Prostate gland (tissue), 2 donors: ENCODE results near the gene FOXK2. TPM values are rescaled to one million over a fixed set of nuclear protein-coding genes. Genes with fewer than 3 reads are reported as not detected.
"Not testable (repeated sequence)": the region's sequence is repeated elsewhere in the genome, so short reads cannot be mapped to it uniquely, and the experiment has no call there.

Experiments used
- DNase-seq: peaks from one replicate; pipeline ENCODE4 v3.0.0-alpha.2; 2019; ENCODE audit warnings: low spot score
- H3K27ac ChIP-seq, 2 donors: fragments of 200-600 bp; sonication (generic); 2 replicates each; pipeline ENCODE4 v1.5.1; 2017 to 2019
- H3K27me3 ChIP-seq: fragments of 200-600 bp; sonication (generic); replicated peaks from 2 replicates; pipeline ENCODE4 v1.5.1; 2019; ENCODE audit not compliant: insufficient read depth
- H3K36me3 ChIP-seq, 2 donors: fragments of 200-600 bp; sonication (generic); 1 replicate in 1 of 2; 2 replicates in 1 of 2; pipeline versions ENCODE4 v1.5.1 to v1.8.1; 2017 to 2019
- H3K4me1 ChIP-seq: fragments of 200-600 bp; sonication (generic); replicated peaks from 2 replicates; pipeline ENCODE4 v1.5.1; 2019
- H3K4me3 ChIP-seq, 2 donors: fragments of 200-600 bp; sonication (generic); 2 replicates each; pipeline ENCODE4 v1.5.1; 2017 to 2019
- H3K9me3 ChIP-seq: fragments of 200-600 bp; sonication (generic); 2 replicates; pipeline ENCODE4 v1.5.1; 2017
- POLR2A ChIP-seq: fragments of 450-650 bp; IDR thresholded peaks from one replicate; pipeline ENCODE4 v1.6.1; 2016; ENCODE audit warnings: antibody characterized with exemption, mild to moderate bottlenecking
- POLR2AphosphoS5 ChIP-seq: sonication (generic); formaldehyde crosslinking; IDR thresholded peaks from one replicate; pipeline ENCODE4 v1.6.1; 2017; ENCODE audit warnings: antibody characterized with exemption
- WGBS: methylation state at CpG from one replicate; pipeline ENCODE4 v1.1.5; 2018; 5-methylcytosine and 5-hydroxymethylcytosine counted together
- intact Hi-C: fragments of 100-400 bp; cut with DNase I; formaldehyde crosslinking; loops from one replicate; pipeline ENCODE4 v1.14.2; 2022
- total RNA-seq, 2 donors: library from RNA; depleted of rRNA; stranded (reverse); fragments of >200 nt; gene quantifications; one replicate each; pipeline ENCODE4 v1.1.0, GENCODE V29; 2016
- TF ChIP-seq, protein P1 (sequence below), 4 experiments: fragments of 200-600 bp in 2 of 4; fragments of 450-650 bp in 2 of 4; sonication (generic) in 2 of 4; IDR thresholded peaks; 1 replicate in 3 of 4; 2 replicates in 1 of 4; pipeline ENCODE4 v1.5.1; 2016 to 2019; ENCODE audit warnings: antibody characterized with exemption in 4 of 4, mild to moderate bottlenecking in 2 of 4, moderate library complexity in 2 of 4

The FOXK2 gene
- total RNA-seq, 2 donors from 2014 or later, result 47.9 to 85.5 TPM

DNA sequence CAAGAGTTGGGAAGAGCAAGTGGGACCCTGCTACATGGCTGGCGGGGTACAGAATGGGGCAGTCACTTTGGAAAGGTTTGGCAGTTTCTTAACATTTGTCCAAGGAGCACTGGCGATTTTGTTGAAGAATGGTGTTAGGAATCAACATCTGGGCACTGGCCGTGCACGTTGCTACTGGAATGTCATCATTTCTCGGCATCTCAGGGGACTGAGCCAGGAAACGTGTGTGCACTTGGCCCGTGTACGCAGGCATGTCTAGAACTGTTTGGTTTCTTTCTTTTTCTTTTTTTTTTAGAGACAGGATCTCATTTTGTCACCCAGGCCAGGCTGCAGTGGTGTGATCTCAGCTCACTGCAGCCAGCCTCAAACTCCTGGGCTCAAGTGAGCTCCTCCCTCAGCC, 17.3 kb upstream of the FOXK2 start:
- Histone ChIP-seq H3K4me1 (no peaks in the 10 kb centered on the region), H3K27ac (peak overlapping the region; percentile 4 to 31), H3K36me3 (no peaks in the 10 kb centered on the region), H3K9me3 (no peaks in the 10 kb centered on the region), H3K27me3 (no peaks in the 10 kb centered on the region), H3K4me3 (no peak overlapping the region)
- peak; percentile 78 for DNase-seq
- WGBS, result 16% methylated on average over 8 of the region's 8 CpGs
- intact Hi-C loops, result no loop called here
- peak; percentile 89 for TF ChIP-seq POLR2AphosphoS5
- TF ChIP-seq, protein P1, sequence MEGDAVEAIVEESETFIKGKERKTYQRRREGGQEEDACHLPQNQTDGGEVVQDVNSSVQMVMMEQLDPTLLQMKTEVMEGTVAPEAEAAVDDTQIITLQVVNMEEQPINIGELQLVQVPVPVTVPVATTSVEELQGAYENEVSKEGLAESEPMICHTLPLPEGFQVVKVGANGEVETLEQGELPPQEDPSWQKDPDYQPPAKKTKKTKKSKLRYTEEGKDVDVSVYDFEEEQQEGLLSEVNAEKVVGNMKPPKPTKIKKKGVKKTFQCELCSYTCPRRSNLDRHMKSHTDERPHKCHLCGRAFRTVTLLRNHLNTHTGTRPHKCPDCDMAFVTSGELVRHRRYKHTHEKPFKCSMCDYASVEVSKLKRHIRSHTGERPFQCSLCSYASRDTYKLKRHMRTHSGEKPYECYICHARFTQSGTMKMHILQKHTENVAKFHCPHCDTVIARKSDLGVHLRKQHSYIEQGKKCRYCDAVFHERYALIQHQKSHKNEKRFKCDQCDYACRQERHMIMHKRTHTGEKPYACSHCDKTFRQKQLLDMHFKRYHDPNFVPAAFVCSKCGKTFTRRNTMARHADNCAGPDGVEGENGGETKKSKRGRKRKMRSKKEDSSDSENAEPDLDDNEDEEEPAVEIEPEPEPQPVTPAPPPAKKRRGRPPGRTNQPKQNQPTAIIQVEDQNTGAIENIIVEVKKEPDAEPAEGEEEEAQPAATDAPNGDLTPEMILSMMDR (IDR thresholded peaks at IDR 0.05), result no peak
- no peak for TF ChIP-seq POLR2A

DNA sequence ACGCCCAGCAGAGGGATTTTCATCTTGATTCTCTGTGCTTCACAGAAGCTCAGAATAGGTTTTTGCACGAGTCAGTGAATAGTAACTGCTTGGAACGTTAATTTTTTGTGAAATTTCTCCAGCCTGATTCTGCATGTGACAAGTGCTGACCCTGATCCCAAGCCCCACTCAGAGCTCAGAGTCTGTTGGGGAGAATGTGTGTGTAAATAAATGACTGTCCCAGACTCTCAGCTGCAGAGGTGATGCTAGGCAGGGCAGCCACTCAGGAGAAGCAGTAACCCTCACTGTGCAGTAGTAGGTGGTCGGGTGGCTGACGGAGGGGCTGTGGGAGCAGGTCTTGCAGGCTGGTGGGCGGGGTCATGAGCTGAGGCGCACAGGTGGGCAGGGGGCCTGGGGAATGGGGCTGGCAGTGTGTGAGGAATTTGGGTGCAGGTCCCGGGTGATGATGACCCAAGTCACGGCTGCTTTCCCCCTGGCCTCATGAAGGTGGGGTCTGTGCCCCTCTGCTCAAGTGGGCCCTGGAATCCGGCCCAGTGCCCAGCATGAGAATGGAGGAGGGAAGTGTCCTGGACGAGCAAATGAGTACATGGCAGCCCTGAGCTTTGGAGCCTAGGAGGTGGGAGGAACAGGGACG, 16.3 kb upstream of the FOXK2 start:
- Histone ChIP-seq H3K4me3 (no peak overlapping the region), H3K9me3 (no peaks in the 10 kb centered on the region), H3K36me3 (no peaks in the 10 kb centered on the region), H3K27ac (no peak overlapping the region), H3K27me3 (no peaks in the 10 kb centered on the region), H3K4me1 (no peaks in the 10 kb centered on the region)
- WGBS, result 86% methylated on average over 12 of the region's 12 CpGs
- intact Hi-C loops, result no loop called here
- no peak for TF ChIP-seq POLR2AphosphoS5
- no peak for TF ChIP-seq POLR2A
- TF ChIP-seq, protein P1 (IDR thresholded peaks at IDR 0.05), result no peak
- no peak for DNase-seq

DNA sequence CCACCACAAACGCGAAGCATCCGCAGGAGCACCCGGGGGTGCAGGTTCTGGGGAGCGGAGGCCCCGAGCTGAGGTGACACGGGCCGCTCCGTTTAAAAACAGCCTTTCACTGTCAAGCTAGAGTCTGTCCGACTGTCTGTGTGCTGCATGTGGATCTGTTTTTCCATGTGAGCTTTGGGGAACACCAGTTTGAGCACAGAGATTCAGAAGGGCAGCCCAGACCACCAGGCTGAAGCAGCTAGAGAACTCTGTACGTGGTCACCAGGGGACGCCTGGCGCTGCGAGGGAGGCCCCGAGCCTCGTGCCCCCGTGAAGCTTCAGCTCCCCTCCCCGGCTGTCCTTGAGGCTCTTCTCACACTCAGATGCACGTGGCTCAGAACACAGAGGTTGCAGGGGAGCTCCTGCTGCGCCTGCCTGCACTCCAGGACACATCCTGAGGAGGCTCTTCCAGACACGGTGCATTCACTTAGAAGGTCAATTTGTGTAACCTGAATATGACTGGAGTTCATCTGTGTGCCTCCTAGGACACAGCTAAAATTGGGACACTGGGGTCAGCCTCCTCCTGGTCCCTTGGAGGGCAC, 15.7 kb upstream of the FOXK2 start:
- no peak for TF ChIP-seq POLR2AphosphoS5
- TF ChIP-seq POLR2A, result no peak
- TF ChIP-seq, protein P1 (IDR thresholded peaks at IDR 0.05), result no peak
- intact Hi-C loops, result no loop called here
- Histone ChIP-seq H3K4me1 (no peaks in the 10 kb centered on the region), H3K27me3 (no peaks in the 10 kb centered on the region), H3K36me3 (no peaks in the 10 kb centered on the region), H3K4me3 (no peak overlapping the region), H3K27ac (no peak overlapping the region), H3K9me3 (no peaks in the 10 kb centered on the region)
- 84% methylated on average over 21 of the region's 21 CpGs for WGBS
- DNase-seq, result no peak

DNA sequence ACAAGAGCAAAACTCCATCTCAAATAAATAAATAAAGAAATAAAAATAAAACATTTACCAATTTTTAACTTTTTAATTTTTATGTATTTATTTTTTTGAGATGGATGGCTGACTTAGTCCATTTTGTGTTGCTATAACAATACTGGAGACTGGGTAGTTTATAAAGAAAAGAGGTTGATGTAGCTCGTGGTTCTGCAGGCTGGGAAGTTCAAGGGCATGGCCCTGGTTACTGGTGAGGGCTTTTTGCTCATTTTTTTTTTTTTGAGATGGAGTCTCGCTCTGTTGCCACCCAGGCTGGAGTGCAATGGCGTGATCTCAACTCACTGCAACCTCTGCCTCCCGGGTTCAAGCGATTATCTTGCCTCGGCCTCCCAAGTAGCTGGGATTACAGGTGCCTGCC, 14.2 kb upstream of the FOXK2 start:
- no peaks in the 10 kb centered on the region for H3K27me3 ChIP-seq
- no peaks in the 10 kb centered on the region for H3K36me3 ChIP-seq
- intact Hi-C loops, result no loop called here
- 95% methylated on average over 6 of the region's 6 CpGs for WGBS
- TF ChIP-seq, protein P1 (IDR thresholded peaks at IDR 0.05), result no peak
- TF ChIP-seq POLR2A, result no peak
- no peak for TF ChIP-seq POLR2AphosphoS5
- H3K27ac ChIP-seq, result no peak overlapping the region
- no peak overlapping the region for H3K4me3 ChIP-seq
- DNase-seq, result no peak
- no peaks in the 10 kb centered on the region for H3K4me1 ChIP-seq
- H3K9me3 ChIP-seq, result no peaks in the 10 kb centered on the region

DNA sequence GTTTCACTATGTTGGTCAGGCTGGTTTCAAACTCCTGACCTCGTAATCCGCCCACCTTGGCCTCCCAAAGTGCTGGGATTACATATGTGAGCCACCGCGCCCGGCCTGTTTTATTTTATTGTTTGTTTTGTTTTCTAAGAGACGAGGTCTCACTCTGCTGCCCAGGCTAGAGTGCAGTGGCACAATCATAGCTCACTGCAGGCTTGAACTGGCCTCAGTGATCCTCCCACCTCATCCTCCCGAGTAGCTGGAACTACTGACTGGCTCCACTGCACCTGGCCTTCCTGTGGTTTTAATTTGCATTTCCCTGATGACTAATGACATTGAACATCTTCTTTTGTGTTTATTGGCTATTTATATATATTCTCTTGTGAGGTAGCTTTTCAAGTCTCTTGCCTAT, 13.1 kb upstream of the FOXK2 start:
- H3K36me3 ChIP-seq, H3K27ac ChIP-seq, H3K27me3 ChIP-seq, H3K9me3 ChIP-seq, H3K4me1 ChIP-seq, intact Hi-C loops, H3K4me3 ChIP-seq, DNase-seq: not testable (repeated sequence)
- 60% methylated on average over 7 of the region's 7 CpGs for WGBS
